GM12891 (cell line): ENCODE results near the gene TAF4.

Source experiments
- DNase-seq: peaks from one replicate; pipeline ENCODE4 v3.0.0; 2011; ENCODE audit warnings: low spot score; ENCODE audit not compliant: insufficient read length
- FAIRE-seq: peaks from 2 replicates; lab custom pipeline; 2011; peaks lifted over from hg19 to GRCh38; lab: Jason Lieb, UNC
- PAX5 ChIP-seq: IDR thresholded peaks from 2 replicates; pipeline ENCODE4 v1.6.1; 2011; ENCODE audit warnings: low read length, moderate library complexity, mild to moderate bottlenecking; ENCODE audit not compliant: insufficient read depth, severe bottlenecking
- POLR2A ChIP-seq: IDR thresholded peaks from 2 replicates; pipeline ENCODE4 v1.6.1; 2011; ENCODE audit warnings: low read depth, low read length, control low read depth
- POLR2AphosphoS5 ChIP-seq: IDR thresholded peaks from 2 replicates; pipeline ENCODE4 v1.6.1; 2011; ENCODE audit warnings: low read depth, low read length, control low read depth
- POU2F2 ChIP-seq: IDR thresholded peaks from 2 replicates; pipeline ENCODE4 v1.6.1; 2011; ENCODE audit warnings: low read depth, mild to moderate bottlenecking, control low read depth, low read length, moderate library complexity
- SPI1 ChIP-seq: IDR thresholded peaks from 2 replicates; pipeline ENCODE4 v1.6.1; 2011; ENCODE audit warnings: low read depth, low read length, control low read depth
- TAF1 ChIP-seq: IDR thresholded peaks from 2 replicates; pipeline ENCODE4 v1.6.1; 2011; ENCODE audit warnings: low read depth, low read length, control low read depth

The TAF4 gene

DNA sequence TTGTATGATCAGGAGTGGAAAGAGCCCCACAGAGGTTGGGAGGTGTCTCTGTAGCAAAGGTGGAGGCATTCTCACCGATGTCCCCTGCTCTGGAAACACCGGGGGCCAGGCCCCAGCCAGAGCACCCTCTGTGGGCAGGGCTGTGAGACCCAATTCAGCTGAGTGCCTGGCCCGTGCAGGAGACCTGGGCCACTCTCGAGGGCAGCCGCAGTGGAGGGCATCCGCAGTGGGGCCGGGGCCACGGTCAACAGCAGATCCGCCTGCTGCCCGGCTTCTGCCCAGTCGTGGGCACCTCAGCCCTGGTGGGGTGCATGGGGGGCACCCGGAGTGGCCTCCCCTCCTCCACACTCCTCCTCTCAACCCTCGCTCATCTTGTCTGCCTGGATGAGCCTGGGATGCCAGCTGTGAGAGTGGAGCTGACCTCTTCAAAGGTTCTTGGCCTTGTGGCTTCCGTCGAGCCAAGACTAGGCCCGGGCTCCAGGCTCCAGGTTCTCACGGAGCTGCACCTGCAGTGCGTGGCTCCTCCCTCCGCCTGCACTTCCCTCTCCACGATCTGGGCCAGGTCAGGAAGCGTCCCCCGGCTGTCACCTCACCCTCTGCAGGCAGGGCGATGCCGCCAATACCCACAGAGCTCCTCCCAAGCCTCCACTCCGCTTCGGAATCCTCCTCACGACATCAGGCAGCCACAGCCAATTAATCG, 134.8 kb downstream of the TAF4 start:
- FAIRE-seq (no peak), DNase-seq (no peak)
- no peak for TF ChIP-seq TAF1
- no peak for TF ChIP-seq POLR2AphosphoS5
- TF ChIP-seq POU2F2 = no peak
- no peak for TF ChIP-seq PAX5
- no peak for TF ChIP-seq SPI1
- TF ChIP-seq POLR2A = no peak

- no peak for DNase-seq
- FAIRE-seq = no peak
- no peak for TF ChIP-seq SPI1
- no peak for TF ChIP-seq POLR2A
These were observed 135.6 kb downstream of the TAF4 start for GRCh38 chr20:61929971-61930666.

- TF ChIP-seq POLR2A = no peak
- no peak for TF ChIP-seq TAF1
- TF ChIP-seq POLR2AphosphoS5 = no peak
- TF ChIP-seq SPI1 = no peak
- TF ChIP-seq POU2F2 = no peak
- no peak for TF ChIP-seq PAX5
- no peak for FAIRE-seq
- no peak for DNase-seq
These were observed 136.1 kb downstream of the TAF4 start for GRCh38 chr20:61929561-61929960.

DNA sequence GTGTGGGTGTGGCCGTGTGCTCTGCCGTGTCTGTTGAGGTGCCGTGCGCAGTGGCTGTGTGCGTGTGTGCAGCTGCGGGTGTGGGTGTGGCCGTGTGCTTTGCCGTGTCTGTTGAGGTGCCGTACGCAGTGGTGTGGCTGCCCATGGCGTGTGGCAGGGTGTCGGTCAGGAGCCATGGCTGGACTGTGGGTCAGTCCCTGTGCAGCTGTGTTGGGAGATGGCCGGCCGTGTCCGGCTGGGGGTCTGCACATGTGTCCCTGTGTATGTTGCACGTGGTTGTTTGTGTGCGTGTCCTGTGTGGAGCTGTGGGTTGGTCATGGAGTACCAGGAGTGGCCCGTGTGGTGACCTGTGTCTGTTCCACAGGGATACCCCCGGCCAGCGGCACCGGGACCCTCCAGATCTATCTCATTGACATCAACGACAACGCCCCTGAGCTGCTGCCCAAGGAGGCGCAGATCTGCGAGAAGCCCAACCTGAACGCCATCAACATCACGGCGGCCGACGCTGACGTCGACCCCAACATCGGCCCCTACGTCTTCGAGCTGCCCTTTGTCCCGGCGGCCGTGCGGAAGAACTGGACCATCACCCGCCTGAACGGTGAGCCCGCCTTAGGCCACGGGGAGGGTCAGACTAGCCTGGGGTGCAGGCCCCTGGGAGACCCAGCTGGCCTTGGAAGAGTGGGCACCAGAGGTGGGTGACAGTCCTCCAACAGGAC, 137.7 kb downstream of the TAF4 start:
- DNase-seq = no peak
- no peak for FAIRE-seq
- TF ChIP-seq SPI1 (no peak), POU2F2 (no peak), POLR2A (no peak), TAF1 (no peak), PAX5 (no peak), POLR2AphosphoS5 (no peak)

DNA sequence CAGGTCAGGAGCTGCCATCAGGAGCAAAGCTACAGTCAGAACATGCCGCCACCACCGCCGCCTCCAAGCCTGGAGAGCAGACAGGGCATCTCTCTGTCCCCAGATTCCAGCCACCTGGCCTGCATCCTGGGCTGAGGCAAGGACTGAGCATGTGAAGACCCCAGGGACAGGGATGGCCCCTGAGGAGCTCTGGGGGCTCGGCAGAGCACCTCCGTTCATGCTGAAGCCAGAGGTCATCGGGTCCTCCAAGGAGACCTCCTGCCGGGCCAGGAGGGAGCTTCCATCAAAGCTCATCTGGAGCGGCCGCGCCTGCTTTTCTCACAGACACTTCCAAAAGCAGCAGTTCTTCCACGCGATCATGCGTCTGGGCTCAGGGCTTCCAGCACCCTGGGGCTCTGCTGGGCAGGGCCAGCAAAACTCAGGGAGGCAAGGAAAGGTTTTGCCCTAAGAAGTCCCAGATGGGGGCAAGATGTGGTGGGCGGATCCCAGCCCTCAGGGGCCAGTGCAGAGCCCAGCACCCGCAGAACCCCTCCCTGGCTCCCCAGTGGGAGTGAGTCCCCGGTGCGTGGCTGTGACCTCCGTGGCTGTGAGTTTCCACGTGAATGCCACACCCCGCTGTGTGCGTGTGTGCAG, 138.4 kb downstream of the TAF4 start:
- FAIRE-seq = no peak
- no peak for DNase-seq
- TF ChIP-seq TAF1 (no peak), POLR2AphosphoS5 (no peak)

GRCh38 chr20:61926796-61927192, 138.9 kb downstream of the TAF4 start:
- DNase-seq = no peak
- TF ChIP-seq POU2F2 (no peak), POLR2AphosphoS5 (no peak), SPI1 (no peak), TAF1 (no peak), POLR2A (no peak), PAX5 (no peak)
- no peak for FAIRE-seq

DNA sequence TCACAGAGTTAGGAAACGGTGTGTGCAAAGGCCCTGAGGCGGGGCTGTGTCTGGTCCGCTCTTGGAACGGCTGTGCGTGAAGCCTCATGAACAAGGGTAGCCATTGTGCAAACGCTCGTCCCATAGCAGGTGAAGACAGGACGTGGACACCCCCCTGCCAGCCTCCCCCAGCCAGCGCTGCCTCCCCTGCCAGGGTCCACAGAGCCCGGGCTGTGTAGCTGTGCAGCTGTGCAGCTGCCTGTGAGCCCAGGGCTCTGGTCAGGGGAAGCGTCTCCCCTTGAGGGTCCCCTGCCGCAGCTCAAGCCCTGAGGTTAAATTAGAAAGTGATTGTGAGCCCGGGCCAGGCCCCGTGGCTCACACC, 139.4 kb downstream of the TAF4 start:
- no peak for TF ChIP-seq SPI1
- TF ChIP-seq POLR2AphosphoS5 = no peak
- TF ChIP-seq POLR2A = no peak
- no peak for TF ChIP-seq TAF1
- no peak for TF ChIP-seq POU2F2
- no peak for TF ChIP-seq PAX5
- no peak for DNase-seq
- FAIRE-seq = no peak

DNA sequence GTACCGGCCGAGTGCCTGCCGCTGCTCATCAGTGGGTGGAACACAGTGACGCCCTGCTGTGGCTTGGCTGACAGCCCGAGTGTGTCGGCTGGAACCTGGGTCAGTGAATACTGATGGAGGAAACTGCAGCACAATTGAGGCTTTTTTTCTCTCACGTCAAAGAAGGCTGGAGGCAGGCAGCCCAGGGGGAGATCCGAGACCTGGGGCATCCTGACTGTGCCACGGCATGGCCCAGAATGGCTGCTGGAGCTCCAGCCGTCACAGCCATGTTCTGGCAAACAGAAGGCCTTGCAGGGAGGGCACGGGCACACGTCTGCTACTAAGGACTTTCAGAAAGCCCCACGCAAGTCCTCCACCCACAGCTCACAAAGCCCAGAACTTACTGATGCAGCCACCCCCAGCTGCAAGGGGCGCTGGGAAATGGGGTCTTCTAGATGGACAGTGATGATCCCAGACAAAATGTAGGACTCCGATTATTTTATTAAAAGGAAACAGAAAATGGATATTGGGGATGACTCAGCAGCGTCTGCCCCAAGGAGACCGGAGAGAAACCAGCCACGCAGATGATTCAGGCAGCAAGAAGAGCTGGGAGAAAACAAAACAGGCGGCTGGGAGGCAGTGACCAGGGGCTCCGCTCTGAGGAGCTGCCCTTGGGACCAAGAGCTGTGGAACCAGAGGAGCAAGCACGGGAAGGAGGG, 140.0 kb downstream of the TAF4 start:
- FAIRE-seq (no peak), DNase-seq (no peak)
- no peak for TF ChIP-seq POLR2AphosphoS5
- no peak for TF ChIP-seq SPI1
- no peak for TF ChIP-seq PAX5
- no peak for TF ChIP-seq TAF1
- TF ChIP-seq POU2F2 = no peak
- TF ChIP-seq POLR2A = no peak

DNA sequence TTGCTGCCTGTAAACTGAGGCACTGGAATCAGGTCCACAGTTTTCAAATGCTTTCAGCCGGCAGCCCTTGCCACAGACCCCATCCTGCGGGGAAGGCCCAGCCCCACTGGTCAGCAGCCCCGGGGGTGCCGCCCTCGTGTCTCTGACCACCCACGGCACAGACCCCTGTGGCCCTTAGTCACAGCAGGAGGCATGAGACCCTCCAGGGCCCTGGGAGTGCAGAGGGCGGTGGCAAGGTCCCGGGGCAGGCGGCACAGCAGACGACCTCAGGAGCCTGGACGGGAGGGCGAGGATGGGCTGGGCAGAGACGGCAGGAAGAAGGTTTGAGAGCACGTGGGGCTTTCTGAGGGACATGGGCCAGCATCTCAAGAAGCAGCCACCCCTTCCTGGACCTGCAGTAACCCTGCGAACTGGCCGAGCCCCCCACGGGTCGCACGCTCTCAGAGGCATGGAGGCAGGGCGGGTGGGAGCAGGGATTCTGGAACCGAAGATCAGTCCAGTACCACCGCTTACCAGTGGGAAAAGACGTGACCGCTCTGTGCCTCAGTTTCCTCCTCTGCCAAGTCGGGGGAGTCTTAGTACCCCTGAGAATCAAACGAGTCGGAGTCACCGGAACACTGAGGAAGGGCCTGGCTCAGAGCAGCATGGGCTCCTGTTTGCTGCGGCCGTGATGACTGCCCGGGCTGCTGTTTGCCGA, 140.7 kb downstream of the TAF4 start:
- TF ChIP-seq SPI1 = no peak
- no peak for TF ChIP-seq PAX5
- TF ChIP-seq POU2F2 = no peak
- no peak for TF ChIP-seq TAF1
- no peak for TF ChIP-seq POLR2A
- TF ChIP-seq POLR2AphosphoS5 = no peak
- DNase-seq (no peak), FAIRE-seq (no peak)
